GM18870 (cell line): ENCODE results near the gene ZCWPW1.
"Not testable (repeated sequence)": the region's sequence is repeated elsewhere in the genome, so short reads cannot be mapped to it uniquely, and the experiment has no call there.

Source experiments
- ATAC-seq: cut with Tn5 transposase; IDR thresholded peaks from one replicate; pipeline ENCODE4 v1.9.1; 2021; ENCODE audit warnings: moderate library complexity; ENCODE audit not compliant: unreplicated experiment

The ZCWPW1 gene

DNA sequence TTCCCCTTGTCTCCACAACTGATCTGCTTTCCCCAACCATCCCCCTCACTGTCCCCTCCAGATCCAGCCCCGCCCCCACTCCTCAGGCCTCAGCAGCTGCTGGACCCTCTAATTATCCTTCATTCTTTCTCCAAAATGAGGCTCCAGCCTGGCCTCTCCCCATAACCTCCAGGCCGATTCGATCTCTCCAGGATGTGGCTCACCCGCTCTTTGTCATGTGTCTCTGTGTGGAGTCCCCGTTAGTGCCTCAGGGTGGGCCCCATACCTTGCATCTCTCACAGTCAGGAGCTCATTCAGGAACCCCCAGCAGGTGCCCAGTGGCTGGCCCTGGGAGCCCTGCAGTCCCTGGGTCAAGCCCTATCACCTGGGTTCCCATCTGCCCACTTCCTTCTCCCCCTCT lies 53.9 kb downstream of the ZCWPW1 start:
- ATAC-seq = no peak

DNA sequence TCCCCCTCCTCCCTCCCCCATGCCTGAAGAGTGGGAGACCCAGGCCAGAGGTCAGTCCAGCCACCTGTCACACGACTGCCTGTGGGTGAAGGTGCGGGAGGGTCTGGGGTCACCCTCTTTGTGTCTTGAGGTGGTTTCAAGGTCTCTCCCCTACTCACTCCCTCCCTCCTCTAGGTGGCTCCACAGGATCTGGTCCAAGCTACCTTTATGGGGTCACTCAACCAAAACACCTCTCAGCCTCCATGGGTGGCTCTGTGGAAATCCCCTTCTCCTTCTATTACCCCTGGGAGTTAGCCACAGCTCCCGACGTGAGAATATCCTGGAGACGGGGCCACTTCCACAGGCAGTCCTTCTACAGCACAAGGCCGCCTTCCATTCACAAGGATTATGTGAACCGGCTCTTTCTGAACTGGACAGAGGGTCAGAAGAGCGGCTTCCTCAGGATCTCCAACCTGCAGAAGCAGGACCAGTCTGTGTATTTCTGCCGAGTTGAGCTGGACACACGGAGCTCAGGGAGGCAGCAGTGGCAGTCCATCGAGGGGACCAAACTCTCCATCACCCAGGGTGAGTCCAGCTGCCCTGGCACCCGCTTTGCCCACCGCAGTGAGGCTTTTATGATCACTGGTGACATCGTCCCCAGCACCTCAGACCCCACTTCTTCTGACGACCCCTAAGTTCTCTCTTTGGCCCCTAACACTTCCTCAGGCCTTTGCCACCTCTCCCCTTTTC lies 54.5 kb downstream of the ZCWPW1 start:
- ATAC-seq = not testable (repeated sequence)

DNA sequence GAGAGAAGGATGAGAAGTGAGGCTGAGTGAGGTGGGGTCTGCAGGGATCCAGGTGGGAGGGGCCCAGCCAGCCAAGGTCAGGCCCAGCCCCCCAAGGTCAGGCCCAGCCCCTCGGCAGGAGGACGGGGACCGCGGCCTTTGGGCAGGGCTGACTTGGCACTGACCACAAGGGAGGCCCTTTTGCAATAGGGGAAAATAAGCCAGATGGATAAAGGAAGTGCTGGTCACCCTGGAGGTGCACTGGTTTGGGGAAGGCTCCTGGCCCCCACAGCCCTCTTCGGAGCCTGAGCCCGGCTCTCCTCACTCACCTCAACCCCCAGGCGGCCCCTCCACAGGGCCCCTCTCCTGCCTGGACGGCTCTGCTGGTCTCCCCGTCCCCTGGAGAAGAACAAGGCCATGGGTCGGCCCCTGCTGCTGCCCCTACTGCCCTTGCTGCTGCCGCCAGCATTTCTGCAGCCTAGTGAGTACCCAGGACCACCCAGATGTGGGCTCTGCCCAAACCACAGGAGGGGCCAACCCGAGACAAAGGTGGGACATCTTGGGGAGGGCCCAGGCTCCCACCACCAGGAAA lies 55.2 kb downstream of the ZCWPW1 start, which contains the start of gene PILRA:
Gene PILRA (plus strand): TSS at position 227 of the 571 bp plus-strand sequence. CDS start 170 bp downstream, at position 397.
- no peak for ATAC-seq

DNA sequence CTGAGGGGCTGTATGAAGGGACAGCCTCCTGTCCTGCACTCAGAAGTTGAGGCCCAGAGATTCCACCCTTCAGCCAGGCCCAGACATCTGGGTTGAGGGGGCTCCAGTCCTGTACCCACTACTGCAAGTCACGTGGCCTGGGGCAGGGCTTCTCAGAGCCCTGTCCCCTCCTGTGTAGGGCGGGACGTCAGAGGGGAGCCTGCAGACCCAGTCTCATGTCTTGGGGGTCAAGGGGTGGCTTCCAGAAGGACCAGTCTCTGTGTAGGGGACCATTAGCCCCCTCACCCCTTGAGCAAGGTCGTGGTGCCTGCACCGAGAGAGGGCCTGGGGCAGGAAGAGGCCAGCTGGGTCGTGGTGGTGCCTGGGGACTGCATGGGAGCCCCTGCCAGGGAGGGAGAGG lies 55.8 kb downstream of the ZCWPW1 start:
- ATAC-seq = no peak

DNA sequence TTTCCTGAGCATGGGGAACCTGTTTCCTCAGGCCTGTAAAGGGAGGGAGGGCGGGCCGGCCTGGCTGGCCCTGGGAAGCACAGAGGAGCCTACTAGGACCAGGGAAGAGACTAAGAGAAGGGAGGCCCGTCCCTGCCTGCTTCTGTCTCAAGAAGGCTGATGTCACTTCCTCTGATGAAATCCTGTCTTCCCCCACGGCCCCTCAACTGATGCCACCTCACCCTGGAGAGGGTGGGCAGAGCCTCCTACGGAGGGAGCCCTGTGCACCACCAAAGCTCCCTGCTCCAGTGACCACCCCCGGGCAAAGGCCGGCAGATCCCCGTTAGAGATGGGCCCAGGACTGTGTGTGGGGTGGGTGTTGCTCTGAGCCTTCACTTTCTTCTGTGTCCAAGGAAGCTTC lies 56.2 kb downstream of the ZCWPW1 start:
- ATAC-seq = no peak

- no peak for ATAC-seq
These were observed 56.8 kb downstream of the ZCWPW1 start for GRCh38 chr7:100371561-100372171.

DNA sequence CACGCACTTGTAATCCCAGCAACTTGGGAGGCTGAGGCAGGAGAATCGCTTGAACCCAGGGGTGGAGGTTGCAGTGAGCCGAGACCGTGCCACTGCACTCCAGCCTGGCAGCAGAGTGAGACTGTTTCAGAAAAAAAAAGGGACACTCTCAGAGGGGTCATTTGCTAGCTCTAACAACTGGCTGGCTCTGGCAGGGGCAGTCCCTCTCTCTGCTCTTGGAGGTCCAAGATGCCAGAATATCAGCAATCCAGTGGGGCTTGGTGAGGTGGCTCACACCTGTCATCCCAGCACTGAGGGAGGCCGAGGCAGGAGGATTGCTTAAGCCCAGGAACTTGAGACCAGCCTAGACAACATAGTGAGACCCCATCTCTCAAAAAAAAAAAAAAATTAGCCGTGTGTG lies 57.8 kb downstream of the ZCWPW1 start:
- no peak for ATAC-seq

GRCh38 chr7:100370303-100370702 lies 58.2 kb downstream of the ZCWPW1 start:
- ATAC-seq = no peak

- ATAC-seq = peak; percentile 45
These were observed 59.4 kb downstream of the ZCWPW1 start for GRCh38 chr7:100369105-100369504.

DNA sequence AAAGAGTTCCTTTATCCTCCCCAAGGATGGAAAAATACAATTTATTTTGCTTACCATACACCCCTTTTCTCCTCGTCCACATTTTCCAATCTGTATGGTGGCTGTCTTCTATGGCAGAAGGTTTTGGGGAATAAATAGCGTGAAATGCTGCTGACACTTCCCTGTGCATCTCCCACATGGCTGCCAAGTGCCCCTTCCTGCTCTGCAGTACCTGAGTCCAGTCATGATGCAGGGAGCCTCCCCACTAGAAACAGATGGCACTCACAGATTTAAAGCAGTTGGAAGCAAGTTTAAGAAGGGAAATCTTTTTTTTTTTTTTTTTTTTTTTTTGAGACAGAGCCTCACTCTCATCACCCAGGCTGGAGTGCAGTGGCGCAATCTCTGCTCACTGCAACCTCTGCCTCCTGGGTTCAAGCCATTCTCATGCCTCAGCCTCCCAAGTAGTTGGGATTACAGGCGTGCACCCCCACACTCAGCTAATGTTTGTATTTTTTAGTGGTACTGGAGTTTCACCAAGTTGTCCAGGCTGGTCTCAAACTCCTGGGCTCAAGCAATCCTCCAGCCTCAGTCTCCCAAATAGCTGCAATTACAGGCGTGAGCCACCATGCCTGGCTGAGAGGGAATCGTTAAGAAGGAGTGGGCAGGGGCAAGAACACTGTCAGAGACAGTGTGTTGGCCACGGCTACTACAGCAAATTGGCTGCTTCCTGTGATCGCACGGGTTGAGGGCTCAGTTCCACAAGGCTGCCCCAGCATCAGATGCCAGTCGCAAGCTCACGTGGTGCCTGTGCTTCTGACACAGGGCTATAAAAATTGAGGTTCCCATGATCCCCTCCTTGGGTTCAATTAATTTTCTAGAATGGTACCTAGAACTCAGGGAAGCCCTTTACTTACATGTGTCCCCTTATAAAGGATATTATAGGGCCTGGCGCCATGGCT lies 60.6 kb downstream of the ZCWPW1 start:
- ATAC-seq = no peak

DNA sequence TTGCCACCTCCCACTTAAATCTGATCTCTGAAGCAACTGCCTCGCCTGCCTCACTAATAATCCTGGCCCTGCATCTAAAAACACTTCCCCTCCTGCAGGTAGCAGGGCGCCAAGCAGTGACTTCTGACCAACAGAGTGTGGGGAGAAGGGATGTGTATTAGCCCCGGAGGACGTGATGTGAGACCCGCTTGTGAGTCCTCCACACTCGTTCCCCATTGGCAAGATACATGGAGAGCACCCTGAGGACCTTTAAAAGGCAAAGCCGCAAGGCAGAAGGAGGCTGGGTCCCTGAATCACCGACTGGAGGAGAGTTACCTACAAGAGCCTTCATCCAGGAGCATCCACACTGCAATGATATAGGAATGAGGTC lies 61.3 kb downstream of the ZCWPW1 start:
- ATAC-seq = no peak

DNA sequence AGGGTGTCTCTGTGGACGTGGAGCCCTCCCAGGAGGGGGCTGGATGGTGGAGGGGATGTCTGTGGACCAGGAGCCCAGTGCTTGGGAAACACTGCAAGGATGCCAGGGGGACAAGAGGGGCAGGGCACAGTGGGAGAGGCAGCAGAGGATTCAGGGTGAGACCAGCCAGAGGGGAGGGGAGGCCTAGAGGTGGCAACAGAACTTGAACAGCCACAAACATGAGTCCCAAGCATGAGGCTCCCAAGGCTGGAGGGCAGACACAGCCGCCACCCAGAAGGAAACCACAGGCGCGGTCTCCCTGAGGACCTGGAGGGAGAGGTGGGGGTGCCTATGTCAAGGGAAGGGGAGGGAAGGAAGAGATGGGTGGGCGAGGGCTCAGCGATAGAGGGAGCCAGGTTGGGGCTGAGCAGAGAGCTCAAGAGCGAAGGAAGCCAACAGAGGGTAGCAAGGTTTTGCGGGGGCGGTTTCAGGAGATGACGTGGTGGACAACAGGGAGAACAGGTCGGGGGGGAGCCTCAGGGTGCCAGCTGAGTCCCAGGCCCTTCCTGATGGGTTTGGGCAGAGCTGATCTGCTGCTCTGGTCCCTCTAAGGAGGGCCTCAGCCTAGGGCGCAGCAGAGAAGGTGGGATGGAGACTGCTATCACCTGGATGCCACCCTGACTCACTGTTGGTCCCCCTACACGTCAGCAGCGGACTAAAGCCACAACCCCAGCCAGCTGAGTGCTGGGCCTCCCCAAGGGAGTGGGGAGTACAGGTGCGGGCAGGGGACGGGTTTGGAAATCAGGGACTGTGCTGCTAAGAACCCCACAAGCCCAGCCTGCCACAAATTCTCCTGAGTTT lies 61.9 kb downstream of the ZCWPW1 start:
- ATAC-seq = no peak

- ATAC-seq = not testable (repeated sequence)
These were observed 62.5 kb downstream of the ZCWPW1 start for GRCh38 chr7:100365998-100366367.

GRCh38 chr7:100364480-100364879 lies 64.0 kb downstream of the ZCWPW1 start:
- ATAC-seq = no peak

GRCh38 chr7:100363797-100364196 lies 64.7 kb downstream of the ZCWPW1 start:
- ATAC-seq = not testable (repeated sequence)

- no peak for ATAC-seq
These were observed 65.4 kb downstream of the ZCWPW1 start for GRCh38 chr7:100363098-100363497.

DNA sequence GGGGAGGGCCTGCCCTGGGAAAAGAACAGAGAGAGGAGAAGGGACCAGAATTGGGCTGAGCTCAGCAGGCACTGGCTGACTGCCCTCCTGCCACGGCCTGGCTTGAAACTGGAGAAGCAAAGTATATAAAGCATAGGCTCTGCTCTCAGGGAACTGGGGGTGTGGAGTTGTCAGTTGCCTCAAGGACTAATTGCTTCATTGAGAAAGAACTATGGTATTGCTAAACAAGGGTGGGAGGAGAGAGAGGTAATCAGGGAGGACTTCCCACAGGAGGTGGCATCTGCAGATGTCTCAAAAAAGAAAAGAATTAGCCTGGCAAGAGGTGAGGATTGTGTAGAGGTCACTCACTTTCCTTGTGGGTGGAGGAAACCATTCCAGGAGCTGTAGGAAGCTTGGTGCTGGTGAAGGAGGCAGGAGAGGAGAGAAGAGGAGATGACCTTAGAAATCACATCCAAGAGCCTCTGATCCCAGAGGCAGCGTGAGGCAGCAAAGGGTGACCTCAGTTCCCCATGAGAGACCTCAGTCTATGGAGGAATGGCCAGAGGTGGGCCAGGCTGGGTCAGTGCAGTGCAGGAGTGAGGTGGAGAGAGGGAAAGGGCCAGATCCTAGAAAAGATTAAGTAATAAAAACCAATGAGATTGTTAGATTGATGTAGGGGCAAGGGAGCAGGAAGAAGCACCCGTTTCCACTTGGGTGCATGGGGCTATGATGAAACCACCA lies 68.2 kb downstream of the ZCWPW1 start:
- no peak for ATAC-seq

- ATAC-seq = no peak
These were observed 69.7 kb downstream of the ZCWPW1 start for GRCh38 chr7:100358857-100359212.

GRCh38 chr7:100358027-100358856 lies 70.3 kb downstream of the ZCWPW1 start, which contains the start of gene PILRB:
Gene PILRB, plus strand, starts transcription at chr7:100358117. Its CDS starts 186 bp downstream, at chr7:100358303.
- no peak for ATAC-seq
